Breast epithelium (tissue), 3 donors: ENCODE results near the gene GRIN2C.

Experiments
- POLR2A ChIP-seq: fragments of 450-650 bp; IDR thresholded peaks from one replicate; pipeline ENCODE4 v1.6.1; 2016; ENCODE audit warnings: antibody characterized with exemption, mild to moderate bottlenecking, moderate library complexity
- TF ChIP-seq, protein P1 (sequence below), 3 donors: fragments of 450-650 bp; IDR thresholded peaks; one replicate each; pipeline ENCODE4 v1.5.1; 2016 to 2017; ENCODE audit warnings: antibody characterized with exemption in 3 of 3, mild to moderate bottlenecking in 3 of 3, moderate library complexity in 3 of 3

DNA sequence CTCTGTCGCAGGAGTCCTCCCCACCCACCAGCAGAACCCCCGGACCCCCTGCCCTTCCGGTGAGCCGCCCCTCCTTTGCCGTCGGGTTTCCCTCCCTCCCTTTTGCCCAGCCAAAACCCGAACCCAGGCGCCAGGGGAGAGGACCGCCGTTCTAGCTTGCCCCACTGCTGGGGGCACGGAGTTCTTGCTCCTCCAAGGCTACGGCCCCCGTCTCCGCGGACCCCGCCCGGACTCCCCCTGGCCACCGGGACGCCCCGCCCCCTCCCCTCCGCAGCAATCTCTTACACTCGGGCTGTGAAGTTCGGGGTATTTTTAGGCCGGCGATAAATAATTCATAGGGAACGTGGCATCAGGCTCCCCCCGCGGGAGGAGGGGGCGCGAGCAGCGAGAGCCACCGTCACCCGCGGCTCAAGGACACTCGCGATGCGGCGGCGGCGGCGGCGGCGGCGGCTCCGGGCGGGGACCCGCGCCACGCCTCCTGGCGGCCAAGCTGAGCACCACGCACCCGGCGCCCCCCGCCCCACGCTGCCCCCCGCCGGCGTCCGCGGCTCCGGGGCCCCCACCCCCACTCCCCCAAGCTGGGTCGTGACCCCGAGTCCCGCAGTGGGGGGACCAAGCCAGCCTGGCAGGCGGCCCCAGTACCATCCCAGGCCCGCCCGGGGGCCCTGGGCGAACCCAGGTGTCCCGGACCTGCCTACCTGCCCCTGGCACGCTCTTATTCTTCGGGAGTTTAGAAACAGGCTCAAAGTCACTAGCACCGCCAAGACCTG, at the start of gene GRIN2C:
- TF ChIP-seq, protein P1, sequence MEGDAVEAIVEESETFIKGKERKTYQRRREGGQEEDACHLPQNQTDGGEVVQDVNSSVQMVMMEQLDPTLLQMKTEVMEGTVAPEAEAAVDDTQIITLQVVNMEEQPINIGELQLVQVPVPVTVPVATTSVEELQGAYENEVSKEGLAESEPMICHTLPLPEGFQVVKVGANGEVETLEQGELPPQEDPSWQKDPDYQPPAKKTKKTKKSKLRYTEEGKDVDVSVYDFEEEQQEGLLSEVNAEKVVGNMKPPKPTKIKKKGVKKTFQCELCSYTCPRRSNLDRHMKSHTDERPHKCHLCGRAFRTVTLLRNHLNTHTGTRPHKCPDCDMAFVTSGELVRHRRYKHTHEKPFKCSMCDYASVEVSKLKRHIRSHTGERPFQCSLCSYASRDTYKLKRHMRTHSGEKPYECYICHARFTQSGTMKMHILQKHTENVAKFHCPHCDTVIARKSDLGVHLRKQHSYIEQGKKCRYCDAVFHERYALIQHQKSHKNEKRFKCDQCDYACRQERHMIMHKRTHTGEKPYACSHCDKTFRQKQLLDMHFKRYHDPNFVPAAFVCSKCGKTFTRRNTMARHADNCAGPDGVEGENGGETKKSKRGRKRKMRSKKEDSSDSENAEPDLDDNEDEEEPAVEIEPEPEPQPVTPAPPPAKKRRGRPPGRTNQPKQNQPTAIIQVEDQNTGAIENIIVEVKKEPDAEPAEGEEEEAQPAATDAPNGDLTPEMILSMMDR (IDR thresholded peaks at IDR 0.05) = no peak
- no peak for TF ChIP-seq POLR2A
